Suprapubic skin (tissue), 4 donors: ENCODE data around the gene EGF. TPM values are rescaled to one million over a fixed set of nuclear protein-coding genes. Genes with fewer than 3 reads are reported as not detected.

ENCODE experiments used
- DNase-seq, 2 donors: peaks; one replicate each; pipeline ENCODE4 v3.0.0-alpha.2; 2019; ENCODE audit warnings: low spot score in 2 of 2
- H3K27ac ChIP-seq: fragments of 200-600 bp; sonication (generic); one replicate; pipeline ENCODE4 v1.5.1; 2019
- H3K27me3 ChIP-seq: fragments of 200-600 bp; sonication (generic); one replicate; pipeline ENCODE4 v1.5.1; 2019
- H3K36me3 ChIP-seq: fragments of 200-600 bp; sonication (generic); one replicate; pipeline ENCODE4 v1.5.1; 2019
- H3K4me1 ChIP-seq: fragments of 200-600 bp; sonication (generic); one replicate; pipeline ENCODE4 v1.5.1; 2019
- H3K4me3 ChIP-seq: fragments of 200-600 bp; sonication (generic); one replicate; pipeline ENCODE4 v1.5.1; 2019; ENCODE audit warnings: mild to moderate bottlenecking
- H3K9me3 ChIP-seq: fragments of 200-600 bp; sonication (generic); one replicate; pipeline ENCODE4 v1.5.1; 2019
- CTCF ChIP-seq, 2 donors: fragments of 200-600 bp in 1 of 2; fragments of 450-650 bp in 1 of 2; sonication (generic) in 1 of 2; IDR thresholded peaks; one replicate each; pipeline ENCODE4 v1.5.1; 2016 to 2019; ENCODE audit warnings: antibody characterized with exemption in 2 of 2, mild to moderate bottlenecking in 1 of 2, moderate library complexity in 1 of 2
- EP300 ChIP-seq: sonication (generic); formaldehyde crosslinking; IDR thresholded peaks from one replicate; pipeline ENCODE4 v1.6.1; 2017; ENCODE audit warnings: antibody characterized with exemption
- POLR2A ChIP-seq, 2 donors: fragments of 450-650 bp; IDR thresholded peaks; one replicate each; pipeline ENCODE4 v1.6.1; 2017; ENCODE audit warnings: antibody characterized with exemption in 2 of 2, mild to moderate bottlenecking in 2 of 2, moderate library complexity in 2 of 2
- POLR2AphosphoS5 ChIP-seq, 3 donors: sonication (generic); formaldehyde crosslinking; IDR thresholded peaks; one replicate each; pipeline ENCODE4 v1.6.1; 2017; ENCODE audit warnings: antibody characterized with exemption in 3 of 3
- WGBS: methylation state at CpG from one replicate; pipeline ENCODE4 v1.1.5; 2018; 5-methylcytosine and 5-hydroxymethylcytosine counted together
- total RNA-seq, 4 donors: library from RNA; depleted of rRNA; stranded (reverse); fragments of >200 nt; gene quantifications; one replicate each; pipeline ENCODE4 v1.1.0, GENCODE V29; 2016

EGF gene
- 10 to 100 TPM in 1 of 4 donors, 1 to 10 TPM in 3; 1.1 to 20.3 (median 2.9) TPM for total RNA-seq

GRCh38 chr4:109912706-109913595 lies at the start of gene EGF:
EGF (plus strand) TSS chr4:109912883; CDS start chr4:109913336, 453 bp downstream.
- Histone ChIP-seq H3K36me3 (no peaks in the 10 kb centered on the region), H3K27ac (no peak within 1 kb of the TSS), H3K27me3 (no peaks in the 10 kb centered on the region), H3K4me3 (no peak within 1 kb of the TSS), H3K4me1 (peaks cover 6% of the 10 kb centered on the region), H3K9me3 (no peaks in the 10 kb centered on the region)
- 53% methylated on average over 9 of the region's 9 CpGs for WGBS
- no peak for DNase-seq
- no peak for TF ChIP-seq CTCF (IDR thresholded peaks at IDR 0.05)
- TF ChIP-seq EP300, result no peak
- no peak for TF ChIP-seq POLR2A (IDR thresholded peaks at IDR 0.05)
- no peak for TF ChIP-seq POLR2AphosphoS5 (IDR thresholded peaks at IDR 0.05)

GRCh38 chr4:109864134-109864533 lies 48.5 kb upstream of the EGF start:
- H3K27me3 ChIP-seq, result no peaks in the 10 kb centered on the region
- H3K9me3 ChIP-seq, result peaks cover 3% of the 10 kb centered on the region
- TF ChIP-seq CTCF (IDR thresholded peaks at IDR 0.05) (no peak), POLR2AphosphoS5 (IDR thresholded peaks at IDR 0.05) (no peak), POLR2A (IDR thresholded peaks at IDR 0.05) (no peak), EP300 (no peak)
- no peaks in the 10 kb centered on the region for H3K4me1 ChIP-seq
- H3K4me3 ChIP-seq, result no peak overlapping the region
- no peak for DNase-seq
- no peaks in the 10 kb centered on the region for H3K36me3 ChIP-seq
- H3K27ac ChIP-seq, result no peak overlapping the region

GRCh38 chr4:109870061-109870460 lies 42.6 kb upstream of the EGF start:
- TF ChIP-seq POLR2A (IDR thresholded peaks at IDR 0.05), result no peak
- no peak for TF ChIP-seq CTCF (IDR thresholded peaks at IDR 0.05)
- TF ChIP-seq POLR2AphosphoS5 (IDR thresholded peaks at IDR 0.05), result no peak
- TF ChIP-seq EP300, result no peak
- H3K27me3 ChIP-seq, result no peaks in the 10 kb centered on the region
- H3K36me3 ChIP-seq, result peaks cover 6% of the 10 kb centered on the region
- H3K4me1 ChIP-seq, result peaks cover 4% of the 10 kb centered on the region
- H3K4me3 ChIP-seq, result no peak overlapping the region
- H3K9me3 ChIP-seq, result no peaks in the 10 kb centered on the region
- H3K27ac ChIP-seq, result no peak overlapping the region
- DNase-seq, result no peak
- 90% methylated on average over 5 of the region's 5 CpGs for WGBS

- Histone ChIP-seq H3K9me3 (no peaks in the 10 kb centered on the region), H3K4me1 (peaks cover 4% of the 10 kb centered on the region), H3K27me3 (no peaks in the 10 kb centered on the region), H3K4me3 (no peak overlapping the region), H3K27ac (no peak overlapping the region), H3K36me3 (peaks cover 6% of the 10 kb centered on the region)
- DNase-seq, result no peak
- TF ChIP-seq POLR2AphosphoS5 (IDR thresholded peaks at IDR 0.05) (no peak), EP300 (no peak), POLR2A (IDR thresholded peaks at IDR 0.05) (no peak), CTCF (IDR thresholded peaks at IDR 0.05) (no peak)
- 92% methylated on average over 2 of the region's 2 CpGs for WGBS
These were observed 40.6 kb upstream of the EGF start for GRCh38 chr4:109872065-109872464.

GRCh38 chr4:109872950-109873656 lies 39.6 kb upstream of the EGF start:
- Histone ChIP-seq H3K4me3 (no peak overlapping the region), H3K4me1 (peaks cover 4% of the 10 kb centered on the region), H3K27ac (no peak overlapping the region), H3K9me3 (no peaks in the 10 kb centered on the region), H3K27me3 (no peaks in the 10 kb centered on the region), H3K36me3 (peaks cover 6% of the 10 kb centered on the region)
- WGBS, result 96% methylated on average over 4 of the region's 6 CpGs
- TF ChIP-seq CTCF (IDR thresholded peaks at IDR 0.05), result no peak
- no peak for TF ChIP-seq POLR2AphosphoS5 (IDR thresholded peaks at IDR 0.05)
- TF ChIP-seq POLR2A (IDR thresholded peaks at IDR 0.05), result no peak
- no peak for TF ChIP-seq EP300
- DNase-seq, result no peak
